ENCODE data around the gene TOR1A. TPM values are rescaled to one million over a fixed set of nuclear protein-coding genes. Genes with fewer than 3 reads are reported as not detected.

TOR1A gene
- polyA plus RNA-seq, 1 donor (not counting 4 experiments of a cell fraction or from before 2014, with no cell fraction given) = 60.6 TPM

GRCh38 chr9:129861447-129861827 lies 37.5 kb upstream of the TOR1A start:
- TF ChIP-seq EZH2 (IDR thresholded peaks at IDR 0.05; ENCODE audit: low read length) = no peak
- TF ChIP-seq CTCF (optimal IDR thresholded peaks at IDR 0.05 in 1 of 3, IDR thresholded peaks at IDR 0.05 in 1 of 3, conservative IDR thresholded peaks at IDR 0.05 in 1 of 3; ENCODE audit: extremely low read depth in 1 of 3, insufficient read depth in 2 of 3, low read length in 3 of 3) = no peak
- no peak for DNase-seq (ENCODE audit: low read depth, low spot score)
- Histone ChIP-seq H2AFZ (ENCODE audit: control insufficient read depth, low read length) (no peak overlapping the region), H3K27me3 (ENCODE audit: control insufficient read depth, extremely low read depth, insufficient read depth, low read length) (no peaks in the 10 kb centered on the region), H3K9me1 (ENCODE audit: control insufficient read depth, extremely low read depth, insufficient read depth, low read length) (no peaks in the 10 kb centered on the region), H3K79me2 (ENCODE audit: control insufficient read depth, insufficient read depth, low read length) (no peaks in the 10 kb centered on the region), H3K27ac (ENCODE audit: control insufficient read depth, insufficient read depth, low read length) (no peak overlapping the region), H3K4me3 (ENCODE audit: control insufficient read depth in 2 of 3, extremely low read depth in 1 of 3, insufficient read depth in 2 of 3, low read depth in 1 of 3, low read length in 3 of 3) (no peak overlapping the region), H3K36me3 (ENCODE audit: control insufficient read depth in 2 of 2, extremely low read depth in 1 of 2, insufficient read depth in 2 of 2, low read length in 2 of 2) (peaks cover 12 to 22% of the 10 kb centered on the region in 2 experiments), H3K9ac (ENCODE audit: control insufficient read depth, extremely low read depth, insufficient read depth, low read length) (no peak overlapping the region), H4K20me1 (ENCODE audit: control insufficient read depth, extremely low read depth, insufficient read depth, low read length) (no peaks in the 10 kb centered on the region), H3K4me1 (ENCODE audit: control insufficient read depth, extremely low read depth, insufficient read depth, low read length) (peaks cover 8% of the 10 kb centered on the region), H3K9me3 (ENCODE audit: control insufficient read depth, low read depth, low read length) (no peaks in the 10 kb centered on the region), H3K4me2 (ENCODE audit: control insufficient read depth, extremely low read depth, insufficient read depth, low read depth, low read length) (no peak overlapping the region)
- dilution Hi-C loops (cut with MboI; ENCODE audit: extremely low pct_ligation_motif_present, low sequenced_read_pairs) = no loop called here
- no peak for FAIRE-seq

- Histone ChIP-seq H3K9ac (ENCODE audit: control insufficient read depth, extremely low read depth, insufficient read depth, low read length) (no peak overlapping the region), H4K20me1 (ENCODE audit: control insufficient read depth, extremely low read depth, insufficient read depth, low read length) (no peaks in the 10 kb centered on the region), H3K27me3 (ENCODE audit: control insufficient read depth, extremely low read depth, insufficient read depth, low read length) (no peaks in the 10 kb centered on the region), H3K9me1 (ENCODE audit: control insufficient read depth, extremely low read depth, insufficient read depth, low read length) (no peaks in the 10 kb centered on the region), H3K4me1 (ENCODE audit: control insufficient read depth, extremely low read depth, insufficient read depth, low read length) (peaks cover 8% of the 10 kb centered on the region), H3K9me3 (ENCODE audit: control insufficient read depth, low read depth, low read length) (no peaks in the 10 kb centered on the region), H2AFZ (ENCODE audit: control insufficient read depth, low read length) (no peak overlapping the region), H3K4me3 (ENCODE audit: control insufficient read depth in 2 of 3, extremely low read depth in 1 of 3, insufficient read depth in 2 of 3, low read depth in 1 of 3, low read length in 3 of 3) (no peak overlapping the region), H3K79me2 (ENCODE audit: control insufficient read depth, insufficient read depth, low read length) (no peaks in the 10 kb centered on the region), H3K27ac (ENCODE audit: control insufficient read depth, insufficient read depth, low read length) (no peak overlapping the region), H3K4me2 (ENCODE audit: control insufficient read depth, extremely low read depth, insufficient read depth, low read depth, low read length) (no peak overlapping the region), H3K36me3 (ENCODE audit: control insufficient read depth in 2 of 2, extremely low read depth in 1 of 2, insufficient read depth in 2 of 2, low read length in 2 of 2) (peaks cover 18 to 22% of the 10 kb centered on the region in 2 experiments)
- DNase-seq (ENCODE audit: low read depth, low spot score) = no peak
- dilution Hi-C loops (cut with MboI; ENCODE audit: extremely low pct_ligation_motif_present, low sequenced_read_pairs) = no loop called here
- TF ChIP-seq CTCF (optimal IDR thresholded peaks at IDR 0.05 in 1 of 3, IDR thresholded peaks at IDR 0.05 in 1 of 3, conservative IDR thresholded peaks at IDR 0.05 in 1 of 3; ENCODE audit: extremely low read depth in 1 of 3, insufficient read depth in 2 of 3, low read length in 3 of 3) (no peak), EZH2 (IDR thresholded peaks at IDR 0.05; ENCODE audit: low read length) (no peak)
- FAIRE-seq = no peak
Observed at GRCh38 chr9:129860653-129861446, 36.9 kb upstream of the TOR1A start.

Measured in keratinocyte (primary cell).